Gastrocnemius medialis (tissue), 4 donors: ENCODE data around the gene TOPAZ1.

Experiments used
- CTCF ChIP-seq, 5 experiments: fragments of 450-650 bp in 3 of 5; fragments of 200-600 bp in 2 of 5; sonication (generic) in 2 of 5; IDR thresholded peaks in 4 of 5; conservative IDR thresholded peaks in 1 of 5; 1 replicate in 4 of 5; 2 replicates in 1 of 5; pipeline ENCODE4 v1.5.1; 2016 to 2019; ENCODE audit warnings: antibody characterized with exemption in 5 of 5, mild to moderate bottlenecking in 3 of 5, moderate library complexity in 3 of 5
- POLR2A ChIP-seq, 2 donors: fragments of 450-650 bp; IDR thresholded peaks; one replicate each; pipeline ENCODE4 v1.6.1; 2017; ENCODE audit warnings: antibody characterized with exemption in 2 of 2, mild to moderate bottlenecking in 2 of 2, moderate library complexity in 2 of 2

- no peak for TF ChIP-seq POLR2A (IDR thresholded peaks at IDR 0.05)
- no peak for TF ChIP-seq CTCF (IDR thresholded peaks at IDR 0.05 in 4 of 5, conservative IDR thresholded peaks at IDR 0.05 in 1 of 5)
Observed at GRCh38 chr3:44232407-44232806, 9.3 kb upstream of the TOPAZ1 start.
